H1 (cell line): ENCODE data around the gene MORN4. TPM values are rescaled to one million over a fixed set of nuclear protein-coding genes. Genes with fewer than 3 reads are reported as not detected.

ENCODE experiments used
- BCL11A ChIP-seq, 2 experiments: IDR thresholded peaks; one replicate each; pipeline ENCODE4 v1.6.1; 2011; ENCODE audit warnings: low read depth in 2 of 2, low read length in 2 of 2, mild to moderate bottlenecking in 2 of 2
- CTCF ChIP-seq, 3 experiments: IDR thresholded peaks; 1 replicate in 2 of 3; 2 replicates in 1 of 3; pipeline versions ENCODE4 v1.5.1 to v1.6.1; 2011; ENCODE audit warnings: low read length in 3 of 3, mild to moderate bottlenecking in 3 of 3, inconsistent platforms in 2 of 3, low read depth in 1 of 3, moderate library complexity in 1 of 3; ENCODE audit not compliant: insufficient read depth in 1 of 3; ENCODE audit errors: control extremely low read depth in 1 of 3
- SP2 ChIP-seq: IDR thresholded peaks from 2 replicates; pipeline ENCODE4 v1.6.1; 2012; ENCODE audit warnings: mild to moderate bottlenecking, low read length, inconsistent platforms
- polyA plus RNA-seq, 7 experiments: library from polyadenylated mRNA; depleted of rRNA in 3 of 7; stranded (reverse) in 5 of 7; unstranded in 2 of 7; fragments of >200 nt in 5 of 7; fragments of 200-250 nt in 2 of 7; gene quantifications; 1 replicate in 5 of 7; 2 replicates in 1 of 7; 4 replicates in 1 of 7; pipeline versions ENCODE4 v1.2.1 to v1.2.3, GENCODE V29; 2011 to 2013; ENCODE audit warnings: missing spikeins in 2 of 7, mixed read lengths in 2 of 7
- total RNA-seq: library from RNA; stranded (reverse); fragmentation: NEBNext Ultra II Directional; extraction: Animal tissue kit (Norgen Biotek cat#: 25700); gene quantifications from 2 replicates; pipeline ENCODE4 v1.2.1, GENCODE V29; 2021

MORN4 gene
- total and polyA plus RNA-seq, 2 of the 8 experiments (the other 6 are each of a cell fraction or from before 2014, with no cell fraction given): 13.6 to 22.0 TPM

- TF ChIP-seq CTCF (IDR thresholded peaks at IDR 0.05; ENCODE audit: control extremely low read depth in 1 of 3, insufficient read depth in 1 of 3, low read depth in 1 of 3, low read length in 3 of 3) (no peak), BCL11A (IDR thresholded peaks at IDR 0.05; ENCODE audit: low read depth in 2 of 2, low read length in 2 of 2) (no peak), SP2 (no peak)
Observed at GRCh38 chr10:97582169-97582568, 51.1 kb downstream of the MORN4 start (continued).
